MM.1S (cell line): ENCODE results near the gene EIF4G1.

Source experiments
- DNase-seq: peaks from one replicate; pipeline ENCODE4 v3.0.0-alpha.2; 2015
- H2AFZ ChIP-seq: fragments of 300-600 bp; sonication (generic); 2 replicates; pipeline ENCODE4 v1.6.0; 2016; ENCODE audit warnings: antibody characterized with exemption, low read length
- H3F3A ChIP-seq: fragments of 300-600 bp; sonication (generic); 2 replicates; pipeline ENCODE4 v1.6.1; 2016; ENCODE audit warnings: mild to moderate bottlenecking, antibody characterized with exemption, low read length, moderate library complexity, mixed read lengths; ENCODE audit not compliant: insufficient read depth
- H3K27ac ChIP-seq: fragments of 300-600 bp; sonication (generic); 2 replicates; pipeline ENCODE4 v1.5.1; 2016; ENCODE audit warnings: mild to moderate bottlenecking, low read length
- H3K27me3 ChIP-seq: fragments of 300-600 bp; sonication (generic); replicated peaks from 2 replicates; pipeline ENCODE4 v1.6.0; 2016; ENCODE audit warnings: low read length; ENCODE audit not compliant: insufficient read depth
- H3K36me3 ChIP-seq: fragments of 300-600 bp; sonication (generic); replicated peaks from 2 replicates; pipeline ENCODE4 v1.6.1; 2016; ENCODE audit warnings: mild to moderate bottlenecking, low read length, mixed read lengths; ENCODE audit not compliant: insufficient read depth
- H3K4me1 ChIP-seq: fragments of 300-600 bp; sonication (generic); 2 replicates; pipeline ENCODE4 v1.6.1; 2016; ENCODE audit warnings: low read length, mixed read lengths
- H3K4me2 ChIP-seq: fragments of 300-600 bp; sonication (generic); 2 replicates; pipeline ENCODE4 v1.6.0; 2016; ENCODE audit warnings: low read depth, low read length
- H3K4me3 ChIP-seq: fragments of 300-600 bp; sonication (generic); 2 replicates; pipeline ENCODE4 v1.5.1; 2016; ENCODE audit warnings: low read length, mixed read lengths
- H3K79me2 ChIP-seq: fragments of 300-600 bp; sonication (generic); 2 replicates; pipeline ENCODE4 v1.6.1; 2016; ENCODE audit warnings: mixed run types, low read length, mixed read lengths
- H3K9ac ChIP-seq: fragments of 300-600 bp; sonication (generic); 2 replicates; pipeline ENCODE4 v1.6.1; 2016; ENCODE audit warnings: low read length, mixed read lengths
- H3K9me2 ChIP-seq: fragments of 300-600 bp; sonication (generic); replicated peaks from 2 replicates; pipeline ENCODE4 v1.6.1; 2016; ENCODE audit warnings: mild to moderate bottlenecking, low read length, mixed read lengths; ENCODE audit not compliant: insufficient read depth
- H3K9me3 ChIP-seq: fragments of 300-600 bp; sonication (generic); replicated peaks from 2 replicates; pipeline ENCODE4 v1.6.1; 2016; ENCODE audit warnings: mild to moderate bottlenecking, low read length, mixed read lengths; ENCODE audit not compliant: insufficient read depth
- H4K20me1 ChIP-seq: fragments of 300-600 bp; sonication (generic); 2 replicates; pipeline ENCODE4 v1.6.1; 2016; ENCODE audit warnings: mild to moderate bottlenecking, low read length, moderate library complexity, mixed read lengths; ENCODE audit not compliant: insufficient read depth
- EZH2 ChIP-seq: fragments of 300-600 bp; sonication (generic); optimal IDR thresholded peaks from 2 replicates; pipeline ENCODE3; 2017; ENCODE audit warnings: low read depth, mild to moderate bottlenecking, antibody characterized with exemption, low read length, mixed read lengths
- EZH2phosphoT487 ChIP-seq: fragments of 300-600 bp; sonication (generic); IDR thresholded peaks from 2 replicates; pipeline ENCODE4 v1.6.1; 2018; ENCODE audit warnings: antibody characterized with exemption, low read length
- TF ChIP-seq, protein P1 (sequence below): fragments of 300-600 bp; sonication (generic); IDR thresholded peaks from 2 replicates; pipeline ENCODE4 v1.5.1; 2016; ENCODE audit warnings: antibody characterized with exemption, low read length, mixed read lengths

Gene EIF4G1

DNA sequence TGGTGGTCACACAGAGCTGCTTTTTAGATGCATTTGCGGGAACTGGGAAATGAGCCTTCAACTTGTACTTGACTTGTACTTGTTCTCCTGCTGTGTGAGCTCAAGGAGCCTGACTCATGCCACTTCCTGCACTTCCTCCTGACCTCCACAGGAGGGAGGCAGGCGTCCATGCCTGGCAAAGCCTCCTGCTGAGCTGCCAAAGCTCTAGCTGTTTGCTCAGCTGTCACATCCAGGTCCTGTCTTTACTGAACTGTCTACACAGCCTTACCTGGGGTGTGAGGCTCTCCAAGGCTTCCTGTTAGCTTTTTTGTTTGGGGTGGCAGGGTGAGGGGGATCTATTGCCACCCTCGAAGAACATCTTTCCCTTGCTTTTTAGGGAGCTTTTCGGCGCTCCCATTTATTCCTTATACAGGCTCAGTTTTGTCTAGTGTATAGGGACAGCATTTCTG, 57.2 kb downstream of the EIF4G1 start:
- H3K4me3 ChIP-seq: no peak overlapping the region
- H3K4me2 ChIP-seq: no peak overlapping the region
- peaks cover 22% of the 10 kb centered on the region for H3K27me3 ChIP-seq
- H3K27ac ChIP-seq: no peak overlapping the region
- no peaks in the 10 kb centered on the region for H4K20me1 ChIP-seq
- TF ChIP-seq EZH2: no peak
- TF ChIP-seq, protein P1, sequence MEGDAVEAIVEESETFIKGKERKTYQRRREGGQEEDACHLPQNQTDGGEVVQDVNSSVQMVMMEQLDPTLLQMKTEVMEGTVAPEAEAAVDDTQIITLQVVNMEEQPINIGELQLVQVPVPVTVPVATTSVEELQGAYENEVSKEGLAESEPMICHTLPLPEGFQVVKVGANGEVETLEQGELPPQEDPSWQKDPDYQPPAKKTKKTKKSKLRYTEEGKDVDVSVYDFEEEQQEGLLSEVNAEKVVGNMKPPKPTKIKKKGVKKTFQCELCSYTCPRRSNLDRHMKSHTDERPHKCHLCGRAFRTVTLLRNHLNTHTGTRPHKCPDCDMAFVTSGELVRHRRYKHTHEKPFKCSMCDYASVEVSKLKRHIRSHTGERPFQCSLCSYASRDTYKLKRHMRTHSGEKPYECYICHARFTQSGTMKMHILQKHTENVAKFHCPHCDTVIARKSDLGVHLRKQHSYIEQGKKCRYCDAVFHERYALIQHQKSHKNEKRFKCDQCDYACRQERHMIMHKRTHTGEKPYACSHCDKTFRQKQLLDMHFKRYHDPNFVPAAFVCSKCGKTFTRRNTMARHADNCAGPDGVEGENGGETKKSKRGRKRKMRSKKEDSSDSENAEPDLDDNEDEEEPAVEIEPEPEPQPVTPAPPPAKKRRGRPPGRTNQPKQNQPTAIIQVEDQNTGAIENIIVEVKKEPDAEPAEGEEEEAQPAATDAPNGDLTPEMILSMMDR: peak; percentile 99
- no peak for TF ChIP-seq EZH2phosphoT487
- 0 out of 2 replicates have a peak, but pooled peaks cover 3% of the 10 kb centered on the region for H3K79me2 ChIP-seq
- DNase-seq: peak; percentile 90
- H3K9me3 ChIP-seq: no peaks in the 10 kb centered on the region
- no peaks in the 10 kb centered on the region for H3K9me2 ChIP-seq
- H3F3A ChIP-seq: 0 out of 2 replicates have a peak, but pooled peaks cover 7% of the 10 kb centered on the region
- no peak overlapping the region for H2AFZ ChIP-seq
- H3K9ac ChIP-seq: no peak overlapping the region
- no peaks in the 10 kb centered on the region for H3K4me1 ChIP-seq
- H3K36me3 ChIP-seq: peaks cover 11% of the 10 kb centered on the region; the same call in 1 of the 2 replicates

DNA sequence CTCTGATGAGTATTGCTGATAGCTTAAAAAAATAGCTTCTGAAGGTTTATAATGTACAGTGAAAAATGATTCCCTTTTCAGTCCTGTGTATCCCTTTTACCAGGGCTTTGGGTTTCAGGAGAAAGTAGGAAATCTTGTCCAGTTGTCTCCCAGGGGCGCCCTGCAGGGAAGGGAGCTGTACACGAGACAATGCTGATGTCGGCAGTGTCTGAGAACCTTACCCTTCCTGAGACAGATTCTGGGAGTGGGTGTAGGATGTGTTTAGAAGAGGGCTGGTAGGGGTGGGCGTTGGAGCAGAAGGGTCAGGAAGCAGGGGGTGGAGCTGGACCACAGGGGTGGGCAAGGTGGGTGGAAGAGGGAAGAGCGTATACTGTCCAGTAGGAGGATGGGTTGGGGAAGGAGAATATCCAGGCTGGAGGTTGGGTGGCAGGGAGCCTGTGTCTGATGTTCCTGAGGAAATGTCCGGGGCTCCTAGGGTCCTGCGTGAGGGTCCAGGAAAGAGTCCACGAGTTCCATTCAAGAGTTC, 58.0 kb downstream of the EIF4G1 start:
- Histone ChIP-seq H3K9me2 (no peaks in the 10 kb centered on the region), H2AFZ (no peak overlapping the region), H3K27me3 (peaks cover 29% of the 10 kb centered on the region), H3K36me3 (peaks cover 11% of the 10 kb centered on the region; the same call in 1 of the 2 replicates), H4K20me1 (no peaks in the 10 kb centered on the region), H3F3A (0 out of 2 replicates have a peak, but pooled peaks cover 7% of the 10 kb centered on the region), H3K4me3 (no peak overlapping the region), H3K27ac (no peak overlapping the region), H3K4me1 (no peaks in the 10 kb centered on the region), H3K9me3 (no peaks in the 10 kb centered on the region), H3K79me2 (no peaks in the 10 kb centered on the region), H3K9ac (no peak overlapping the region), H3K4me2 (no peak overlapping the region)
- no peak for DNase-seq
- TF ChIP-seq, protein P1: no peak
- no peak for TF ChIP-seq EZH2phosphoT487
- no peak for TF ChIP-seq EZH2

DNA sequence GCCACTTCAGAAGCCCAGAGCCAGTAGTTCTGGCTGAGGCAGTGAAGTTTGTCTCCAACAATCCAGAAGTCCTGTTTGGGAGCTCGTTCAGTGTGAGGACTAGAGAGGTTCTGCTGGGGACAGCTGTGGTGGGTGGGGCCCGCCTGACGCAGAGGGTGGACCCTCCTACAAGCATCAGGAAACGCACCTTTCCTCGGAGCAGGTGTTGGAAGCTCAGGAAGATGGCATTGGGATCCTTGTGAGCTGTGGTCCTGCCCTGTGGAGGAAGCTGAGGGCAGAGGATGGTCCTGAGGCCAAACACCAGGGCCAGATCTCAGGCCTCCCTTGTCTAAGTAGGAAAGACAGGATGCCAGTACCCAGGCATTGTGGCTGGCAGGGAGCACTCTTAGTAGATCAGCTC, 58.5 kb downstream of the EIF4G1 start:
- DNase-seq: no peak
- TF ChIP-seq, protein P1: no peak
- H3K4me1 ChIP-seq: no peaks in the 10 kb centered on the region
- H3K79me2 ChIP-seq: no peaks in the 10 kb centered on the region
- H3K27ac ChIP-seq: no peak overlapping the region
- peaks cover 8% of the 10 kb centered on the region; the same call in 1 of the 2 replicates for H3K36me3 ChIP-seq
- no peaks in the 10 kb centered on the region for H3K9me2 ChIP-seq
- H3K9ac ChIP-seq: no peak overlapping the region
- H4K20me1 ChIP-seq: no peaks in the 10 kb centered on the region
- H3K9me3 ChIP-seq: no peaks in the 10 kb centered on the region
- H3K4me2 ChIP-seq: no peak overlapping the region
- H3K27me3 ChIP-seq: peaks cover 35% of the 10 kb centered on the region
- 0 out of 2 replicates have a peak, but pooled peaks cover 7% of the 10 kb centered on the region for H3F3A ChIP-seq
- H3K4me3 ChIP-seq: no peak overlapping the region
- H2AFZ ChIP-seq: no peak overlapping the region
